AG04450 (cell line): ENCODE results near the gene CCDC187. TPM values are rescaled to one million over a fixed set of nuclear protein-coding genes. Genes with fewer than 3 reads are reported as not detected.
A peak's percentile ranks its signal among the peaks of the same experiment; 100 is the strongest.

Experiments
- CTCF ChIA-PET: fragments of 300-600, 350-600 bp; formaldehyde crosslinking; extraction: SDS; loops from one replicate; lab custom pipeline; 2022; ENCODE audit warnings: antibody characterized with exemption, inconsistent platforms; lab: Charles Lee
- POLR2A ChIA-PET: fragments of 350-600 bp; formaldehyde crosslinking; extraction: SDS; loops from one replicate; lab custom pipeline; 2021; ENCODE audit warnings: antibody characterized with exemption, inconsistent platforms; lab: Yijun Ruan, JAX
- DNase-seq: peaks from one replicate; pipeline ENCODE4 v3.0.0-alpha.2; 2011; ENCODE audit warnings: low read depth, low spot score
- H3K27ac ChIP-seq: one replicate; pipeline ENCODE4 v1.5.1; 2012; ENCODE audit warnings: low read depth, low read length, control low read depth
- H3K27me3 ChIP-seq: one replicate; pipeline ENCODE4 v1.6.0; 2012; ENCODE audit warnings: low read length; ENCODE audit not compliant: control insufficient read depth, insufficient read depth
- H3K4me3 ChIP-seq: 2 replicates; pipeline ENCODE4 v1.5.1; 2011; ENCODE audit warnings: mild to moderate bottlenecking, low read depth, low read length, control low read depth
- H3K9me3 ChIP-seq: 2 replicates; pipeline ENCODE4 v1.5.1; 2012; ENCODE audit warnings: low read length; ENCODE audit not compliant: control insufficient read depth, insufficient read depth
- CTCF ChIP-seq: IDR thresholded peaks from 2 replicates; pipeline ENCODE4 v1.5.1; 2011; ENCODE audit warnings: low read depth, low read length, control low read depth, inconsistent platforms
- polyA plus RNA-seq: library from polyadenylated mRNA; depleted of rRNA; stranded (reverse); fragments of >200 nt; gene quantifications from 2 replicates; pipeline ENCODE4 v1.2.3, GENCODE V29; 2011

CCDC187 gene
- polyA plus RNA-seq, 1 experiment: not detected

GRCh38 chr9:136300016-136300545, 3.8 kb downstream of the CCDC187 start:
- ChIA-PET POLR2A (interaction anchor here (0.7 kb wide), 1 partner anchor 455 kb away, joined by 3 read pairs; no protein-coding TSS in a partner anchor), CTCF (no interaction called here)
- no peaks in the 10 kb centered on the region; the same call in 1 of the 2 replicates for H3K9me3 ChIP-seq
- no peak for DNase-seq
- H3K27ac ChIP-seq: no peak overlapping the region
- no peak overlapping the region for H3K4me3 ChIP-seq
- TF ChIP-seq CTCF: no peak
- H3K27me3 ChIP-seq: peaks cover 41% of the 10 kb centered on the region

GRCh38 chr9:136299541-136299940, 4.4 kb downstream of the CCDC187 start:
- Histone ChIP-seq H3K27ac (no peak overlapping the region), H3K4me3 (no peak overlapping the region), H3K27me3 (peaks cover 40% of the 10 kb centered on the region), H3K9me3 (peaks cover 2% of the 10 kb centered on the region; the same call in 1 of the 2 replicates)
- ChIA-PET POLR2A (no interaction called here), CTCF (no interaction called here)
- no peak for TF ChIP-seq CTCF
- no peak for DNase-seq

- H3K27ac ChIP-seq: no peak overlapping the region
- no peak for DNase-seq
- no peak overlapping the region for H3K4me3 ChIP-seq
- peaks cover 39% of the 10 kb centered on the region for H3K27me3 ChIP-seq
- ChIA-PET CTCF (no interaction called here), POLR2A (no interaction called here)
- H3K9me3 ChIP-seq: peaks cover 6% of the 10 kb centered on the region; the same call in 1 of the 2 replicates
- TF ChIP-seq CTCF: no peak
Measured at GRCh38 chr9:136299116-136299515, 4.8 kb downstream of the CCDC187 start.

- Histone ChIP-seq H3K27ac (peak overlapping the region; percentile 31), H3K27me3 (peaks cover 39% of the 10 kb centered on the region), H3K4me3 (no peak overlapping the region), H3K9me3 (peaks cover 15% of the 10 kb centered on the region)
- CTCF ChIA-PET: no interaction called here
- TF ChIP-seq CTCF: no peak
- POLR2A ChIA-PET: no interaction called here
- DNase-seq: no peak
Measured at GRCh38 chr9:136297766-136298735, 5.8 kb downstream of the CCDC187 start.
